HG02870 (cell line): ENCODE results near the gene ARID3B.
"Not testable (repeated sequence)": the region's sequence is repeated elsewhere in the genome, so short reads cannot be mapped to it uniquely, and the experiment has no call there.

Source experiments
- ATAC-seq: cut with Tn5 transposase; IDR thresholded peaks from one replicate; pipeline ENCODE4 v1.9.1; 2021; ENCODE audit warnings: mild to moderate bottlenecking, moderate library complexity; ENCODE audit not compliant: unreplicated experiment

ARID3B gene

DNA sequence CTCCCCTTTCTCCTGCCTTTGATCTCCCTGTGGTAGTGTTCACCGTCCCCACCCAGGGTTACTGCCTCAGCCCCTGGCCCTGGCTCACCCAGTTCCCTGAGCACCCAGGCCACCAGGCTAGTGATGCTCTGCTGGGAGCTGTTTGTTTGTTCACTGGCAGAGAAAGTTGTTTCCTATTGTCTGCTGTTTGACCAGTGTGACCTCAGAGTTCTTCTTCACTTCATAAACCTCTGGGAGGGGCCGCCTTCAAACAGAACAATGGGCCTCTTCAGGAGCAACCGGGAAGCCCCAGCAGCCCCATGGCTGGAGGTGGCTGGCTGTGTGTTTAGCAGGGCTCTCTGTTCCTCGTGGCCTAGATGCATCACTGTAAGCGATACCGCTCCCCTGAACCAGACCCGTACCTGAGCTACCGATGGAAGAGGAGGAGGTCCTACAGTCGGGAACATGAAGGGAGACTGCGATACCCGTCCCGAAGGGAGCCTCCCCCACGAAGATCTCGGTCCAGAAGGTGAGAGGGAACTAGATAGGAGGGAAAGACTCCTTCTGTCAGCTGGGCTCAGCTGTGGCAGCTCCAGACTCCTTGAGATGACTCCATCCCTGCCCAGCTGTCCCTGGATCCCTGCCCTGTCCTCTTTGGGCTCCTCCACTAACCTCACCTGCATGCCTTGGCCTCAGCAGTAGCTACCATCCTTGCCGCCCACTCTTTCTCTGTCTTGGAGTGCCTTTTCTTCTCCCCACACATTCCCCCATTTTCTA, 78.0 kb downstream of the ARID3B start:
- ATAC-seq, result no peak

GRCh38 chr15:74619916-74620635, 79.1 kb downstream of the ARID3B start:
- no peak for ATAC-seq

DNA sequence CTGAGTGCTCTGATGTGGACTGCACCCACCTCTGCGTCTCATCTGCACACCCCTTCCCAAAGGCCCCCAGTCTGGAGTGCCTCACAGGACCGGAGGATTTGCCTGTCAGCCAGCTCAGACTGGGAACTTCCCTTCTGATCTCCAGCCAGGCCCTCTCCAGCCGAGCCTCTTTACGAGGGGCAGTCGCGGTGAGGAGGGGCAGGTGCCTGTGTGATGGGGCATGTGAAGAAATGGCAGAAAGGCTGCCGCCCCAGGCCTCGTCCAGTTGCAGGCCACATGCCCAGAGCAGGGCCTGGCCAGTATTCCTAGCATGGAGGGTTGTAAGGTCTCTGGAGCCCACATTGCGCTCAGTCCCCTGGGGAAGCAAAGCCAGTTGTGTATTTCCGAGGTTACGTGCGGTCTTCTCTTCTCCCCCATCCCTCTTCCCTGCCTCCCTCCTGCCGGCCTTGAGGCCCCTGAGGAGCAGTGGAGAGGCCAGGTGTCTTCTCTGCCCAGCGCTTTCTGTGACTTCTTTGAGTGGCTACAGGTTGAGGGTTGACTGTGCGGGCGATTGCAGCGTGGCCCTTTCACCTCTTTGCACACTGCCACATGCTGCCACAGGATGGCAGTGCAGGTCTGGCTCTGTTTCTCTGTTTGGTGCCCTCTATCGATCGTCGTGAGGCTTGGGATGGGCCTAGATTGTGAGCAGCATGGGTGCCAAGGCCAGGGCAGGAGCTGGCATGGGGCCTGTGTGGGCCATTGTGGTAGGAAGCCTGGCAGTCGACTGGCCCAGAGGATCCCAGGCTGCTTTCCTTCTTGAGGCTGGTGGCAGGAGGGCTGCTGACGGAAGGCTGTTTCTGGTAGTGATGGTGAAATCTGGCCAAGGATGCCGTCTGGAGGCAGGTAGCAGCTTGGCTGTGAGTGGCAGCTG, 79.9 kb downstream of the ARID3B start:
- no peak for ATAC-seq

- no peak for ATAC-seq
Measured at GRCh38 chr15:74621546-74621920, 80.5 kb downstream of the ARID3B start.

DNA sequence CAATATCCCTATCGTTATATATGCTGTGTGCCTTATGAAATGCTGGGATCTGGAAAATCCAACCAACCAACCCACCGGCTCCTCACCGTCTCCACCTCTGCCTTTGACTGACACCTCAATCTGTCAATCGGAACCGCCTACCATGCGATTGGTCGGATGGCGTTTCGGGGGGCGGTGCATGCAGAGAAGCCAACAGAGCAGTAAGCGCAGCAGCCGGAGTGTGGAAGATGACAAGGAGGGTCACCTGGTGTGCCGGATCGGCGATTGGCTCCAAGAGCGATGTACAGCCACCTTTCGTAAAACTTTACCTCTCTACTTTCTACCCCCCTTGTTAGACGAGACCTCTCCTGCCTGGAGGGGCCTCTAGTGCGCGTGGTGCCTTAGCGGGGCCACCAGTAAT, 80.9 kb downstream of the ARID3B start:
- ATAC-seq, result no peak

- ATAC-seq, result no peak
Measured at GRCh38 chr15:74622758-74623157, 81.7 kb downstream of the ARID3B start.

DNA sequence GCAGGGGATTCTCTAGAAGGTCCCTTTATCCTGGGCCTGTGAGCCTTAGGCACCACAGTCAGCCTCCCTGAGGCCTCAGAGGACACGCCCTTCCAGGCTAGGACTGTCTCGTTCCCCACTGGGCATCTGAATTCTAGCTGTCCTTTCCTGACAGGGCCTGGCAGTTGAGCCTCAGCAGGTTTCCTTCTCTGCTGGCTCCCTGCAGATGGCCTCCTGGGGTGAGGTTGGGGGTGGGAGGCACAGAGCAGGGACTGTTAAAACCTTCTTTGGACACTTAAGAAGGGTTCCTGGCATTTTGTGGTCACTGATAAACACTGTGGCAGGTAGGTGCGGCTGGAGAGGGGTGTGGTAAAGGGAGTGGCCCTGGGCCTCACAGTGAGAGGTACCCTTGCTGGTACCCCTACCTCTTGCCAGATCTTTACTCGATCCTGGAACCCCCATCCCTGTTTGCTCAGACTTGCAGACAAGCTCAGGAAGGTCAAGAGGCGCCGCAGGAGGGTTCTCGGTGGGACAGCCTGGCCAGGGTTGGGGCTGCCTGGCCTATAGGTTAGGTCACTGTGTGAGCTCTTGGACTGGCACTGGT, 83.1 kb downstream of the ARID3B start:
- no peak for ATAC-seq

DNA sequence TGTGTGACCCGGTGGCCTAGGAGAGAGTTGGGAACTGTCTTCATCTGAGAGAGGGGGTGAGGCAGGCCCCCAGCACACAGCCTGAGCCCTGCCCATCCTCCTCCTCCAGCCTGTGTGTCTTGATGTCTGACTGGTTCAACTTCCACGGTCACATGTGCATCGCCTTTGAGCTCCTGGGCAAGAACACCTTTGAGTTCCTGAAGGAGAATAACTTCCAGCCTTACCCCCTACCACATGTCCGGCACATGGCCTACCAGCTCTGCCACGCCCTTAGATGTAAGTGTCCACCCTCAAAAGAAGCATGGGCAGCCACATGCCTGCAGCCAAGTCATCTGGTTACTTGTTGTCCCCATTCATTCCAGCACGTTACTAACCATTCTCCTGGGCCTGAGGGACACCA, 84.7 kb downstream of the ARID3B start:
- ATAC-seq, result no peak

- no peak for ATAC-seq
Measured at GRCh38 chr15:74626336-74626735, 85.3 kb downstream of the ARID3B start.

DNA sequence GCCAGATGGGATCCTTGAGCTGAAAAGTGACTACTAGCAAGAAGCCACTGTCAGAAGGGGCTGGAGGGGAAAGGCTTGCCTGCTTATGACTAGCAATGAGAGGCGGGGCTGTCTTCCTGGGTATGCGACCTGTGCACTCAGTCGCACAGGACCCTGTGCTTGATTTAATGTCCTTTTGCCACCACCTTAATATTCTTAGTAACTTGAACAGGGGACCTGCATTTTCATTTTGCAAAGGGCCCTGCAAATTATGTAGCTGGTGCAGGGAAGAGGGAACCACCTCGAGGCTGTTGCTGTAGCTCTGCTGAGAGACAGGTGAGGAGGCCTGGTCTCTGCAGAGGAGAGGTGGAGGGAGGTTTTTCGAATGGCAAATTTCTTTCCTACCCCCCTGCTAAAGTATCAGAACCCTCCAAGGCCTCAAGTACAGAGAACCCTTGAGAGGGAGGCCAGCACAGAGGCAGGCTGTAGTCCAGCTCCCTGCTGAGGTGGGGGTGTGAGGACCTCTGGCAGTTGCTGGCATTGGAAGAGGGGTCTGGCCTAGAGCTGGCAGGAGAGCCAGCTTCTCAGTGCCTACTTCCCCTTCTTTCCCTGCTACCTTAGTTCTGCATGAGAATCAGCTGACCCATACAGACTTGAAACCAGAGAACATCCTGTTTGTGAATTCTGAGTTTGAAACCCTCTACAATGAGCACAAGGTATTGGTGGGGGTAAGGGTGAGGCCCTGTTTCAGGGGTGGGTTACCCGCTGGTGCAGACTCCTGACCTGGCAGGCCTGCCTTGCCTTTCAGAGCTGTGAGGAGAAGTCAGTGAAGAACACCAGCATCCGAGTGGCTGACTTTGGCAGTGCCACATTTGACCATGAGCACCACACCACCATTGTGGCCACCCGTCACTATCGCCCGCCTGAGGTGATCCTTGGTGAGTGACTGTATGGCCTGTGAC, 86.0 kb downstream of the ARID3B start:
- no peak for ATAC-seq

- ATAC-seq, result no peak
Measured at GRCh38 chr15:74627766-74628165, 86.7 kb downstream of the ARID3B start.

DNA sequence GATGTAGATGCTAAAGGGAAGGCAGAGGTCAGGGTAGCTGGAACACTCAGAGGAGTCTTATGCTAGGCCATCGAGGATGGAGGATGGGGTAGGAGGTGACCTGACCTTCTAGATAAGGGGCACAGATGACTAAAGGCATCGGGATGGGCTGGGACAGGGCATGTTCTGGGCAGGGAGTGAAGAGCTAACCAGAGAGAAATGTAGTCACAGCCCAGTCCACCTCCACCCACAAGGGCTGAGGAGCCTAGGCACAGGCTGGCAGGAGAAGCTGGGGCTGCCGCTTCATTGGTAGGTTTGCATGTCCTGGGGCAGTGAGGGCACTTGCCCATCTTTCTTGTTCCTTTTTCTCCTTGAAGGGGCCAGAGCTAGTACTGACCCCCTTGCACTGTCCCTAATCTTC, 87.2 kb downstream of the ARID3B start:
- ATAC-seq, result no peak

- ATAC-seq, result no peak
Measured at GRCh38 chr15:74628949-74629348, 87.9 kb downstream of the ARID3B start.

GRCh38 chr15:74629696-74630095, 88.7 kb downstream of the ARID3B start:
- not testable (repeated sequence) for ATAC-seq

DNA sequence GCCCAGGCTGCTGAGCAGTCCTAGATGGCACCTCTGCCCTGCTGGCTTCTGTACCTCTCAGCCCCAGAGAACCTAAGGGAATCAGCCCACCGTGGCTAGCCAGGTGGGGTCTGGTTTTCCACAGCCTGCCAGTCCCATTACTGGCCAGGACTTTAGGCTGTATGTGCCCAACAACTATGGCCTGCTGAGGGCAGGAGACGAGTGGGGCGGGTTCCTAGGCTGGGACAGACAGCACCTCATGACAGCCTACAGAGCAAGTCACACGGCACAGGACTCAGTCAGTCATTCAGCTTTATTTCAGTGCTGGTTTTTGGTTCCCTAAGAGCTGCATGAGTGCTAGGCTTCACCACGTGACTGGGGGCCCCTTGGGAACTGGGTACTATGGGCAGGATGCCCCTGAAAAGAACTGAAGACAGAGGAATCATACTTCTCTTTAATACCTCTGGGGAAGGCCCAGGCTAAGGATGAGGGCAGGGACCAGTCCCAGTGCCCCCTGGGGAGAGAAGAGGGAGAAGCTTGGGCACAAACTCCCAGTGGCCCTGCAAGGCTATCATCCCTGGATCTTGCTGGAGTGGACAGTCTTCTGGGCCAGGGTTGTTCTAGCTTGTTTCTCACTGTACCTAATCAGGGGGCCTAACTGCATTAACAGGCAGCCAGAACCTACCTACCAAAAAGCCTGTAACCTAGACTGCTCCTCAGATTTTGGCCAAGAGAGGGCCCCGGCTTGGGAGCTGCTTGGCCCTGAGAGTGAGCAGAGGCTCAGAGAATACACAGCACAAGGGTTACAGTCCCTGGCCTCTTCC, 89.5 kb downstream of the ARID3B start:
- no peak for ATAC-seq

DNA sequence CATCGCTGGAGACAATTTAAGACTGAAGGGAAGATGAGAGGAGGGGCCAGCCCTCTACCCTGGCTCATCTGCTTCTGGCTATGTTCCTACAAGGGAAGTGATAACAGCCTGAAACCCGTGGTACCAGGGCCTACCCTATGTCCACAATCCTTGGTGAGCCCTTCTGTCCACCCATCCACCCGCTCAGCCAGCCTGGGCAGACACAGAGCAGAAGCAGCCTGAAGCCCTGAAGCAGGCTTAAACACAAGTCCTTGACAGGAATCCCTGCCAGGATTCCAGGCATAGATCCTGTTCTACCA, 90.0 kb downstream of the ARID3B start:
- ATAC-seq, result no peak

- no peak for ATAC-seq
Measured at GRCh38 chr15:74631408-74631807, 90.4 kb downstream of the ARID3B start.

DNA sequence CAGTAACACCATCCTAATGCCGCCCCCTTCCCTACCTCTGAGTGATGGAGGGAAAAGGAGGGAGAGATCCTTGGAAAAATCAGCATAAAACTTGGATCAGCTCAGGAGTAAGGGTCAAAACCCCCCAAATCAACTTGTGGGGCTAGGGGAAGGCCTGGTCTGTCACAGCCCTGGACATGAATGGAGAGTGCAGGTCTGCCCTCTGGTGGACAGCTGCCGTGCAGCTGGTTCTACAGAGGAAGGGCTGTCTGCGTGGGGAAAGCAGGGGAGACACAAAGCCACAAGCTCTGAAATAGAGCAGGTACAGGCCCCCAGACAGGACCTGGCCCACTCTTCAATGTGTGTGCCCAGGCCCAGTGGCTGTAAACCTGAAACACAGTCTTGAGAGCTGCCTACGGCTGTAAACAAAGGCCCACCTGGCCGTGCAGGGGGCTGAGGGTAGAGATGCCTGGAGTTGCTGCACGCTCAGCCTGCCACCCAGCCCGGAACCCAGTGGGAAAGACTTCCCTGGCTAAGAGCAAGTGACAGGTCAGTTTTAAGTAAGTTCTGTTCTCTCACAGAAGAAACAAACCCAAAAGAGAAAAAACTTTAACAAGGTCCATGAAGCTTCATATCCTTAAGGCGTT, 91.0 kb downstream of the ARID3B start:
- no peak for ATAC-seq

DNA sequence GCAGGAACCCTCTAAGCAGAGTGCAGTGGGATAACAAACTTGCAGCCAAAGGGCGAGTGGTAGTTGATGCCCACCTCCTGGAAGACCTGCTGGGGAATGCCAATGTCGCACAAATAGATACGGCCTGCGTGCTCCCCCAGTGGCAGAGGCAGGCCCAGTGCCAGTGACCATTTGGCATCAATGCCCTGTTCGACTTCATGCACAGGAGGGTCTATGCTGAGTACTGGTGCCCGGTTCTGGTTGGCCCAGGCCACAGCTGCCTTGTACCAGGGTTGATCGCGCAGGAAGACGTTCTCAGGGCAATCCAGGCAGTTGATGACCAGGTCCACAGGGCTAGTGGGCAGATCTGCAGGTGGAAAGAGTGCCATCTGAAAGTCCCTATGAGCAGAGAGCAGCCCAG, 91.6 kb downstream of the ARID3B start:
- no peak for ATAC-seq
